Measurements from ENCODE around the gene MAMLD1.

GRCh38 chrX:150513544-150513943, 150.4 kb downstream of the MAMLD1 start:
- TF ChIP-seq CTCF (IDR thresholded peaks at IDR 0.05 in 4 of 5, conservative IDR thresholded peaks at IDR 0.05 in 1 of 5) (no peak), POLR2A (IDR thresholded peaks at IDR 0.05) (no peak)

All from gastrocnemius medialis (tissue), 4 donors.